GM12872 (cell line): ENCODE measurements around the gene CAPZB.

Source experiments
- TF ChIP-seq, protein P1 (sequence below): IDR thresholded peaks from 3 replicates; pipeline ENCODE4 v1.5.1; 2011; ENCODE audit warnings: low read depth, mild to moderate bottlenecking, low read length, moderate library complexity; ENCODE audit not compliant: insufficient read depth

Gene CAPZB

DNA sequence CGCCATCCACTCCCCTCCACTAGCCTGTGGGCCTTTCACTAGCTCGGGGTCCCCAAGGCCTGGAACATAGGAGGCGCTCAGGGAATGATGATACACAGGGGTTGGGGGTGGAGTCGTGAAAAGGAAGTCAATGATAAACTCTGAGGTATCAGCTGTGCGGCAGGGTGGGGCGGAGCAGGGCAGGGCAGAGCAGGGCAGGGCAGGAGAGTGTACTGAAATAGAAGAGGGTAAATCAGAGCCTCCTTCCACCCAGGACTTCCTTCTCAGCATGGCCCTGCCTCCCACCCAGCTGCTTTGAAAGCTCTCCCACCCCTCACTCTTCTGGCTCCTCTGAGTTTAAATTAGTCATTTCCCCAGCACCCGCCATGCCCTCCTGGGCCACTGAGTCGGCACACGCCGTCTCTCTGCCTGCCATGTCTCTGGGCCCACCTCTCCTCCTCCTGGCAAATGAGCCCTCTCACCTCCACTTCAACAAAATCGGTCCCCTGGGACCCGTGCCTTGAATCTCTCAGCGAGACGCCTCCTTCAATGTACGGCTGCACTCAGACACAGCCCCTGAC lies 16.9 kb downstream of the CAPZB start:
- TF ChIP-seq, protein P1, sequence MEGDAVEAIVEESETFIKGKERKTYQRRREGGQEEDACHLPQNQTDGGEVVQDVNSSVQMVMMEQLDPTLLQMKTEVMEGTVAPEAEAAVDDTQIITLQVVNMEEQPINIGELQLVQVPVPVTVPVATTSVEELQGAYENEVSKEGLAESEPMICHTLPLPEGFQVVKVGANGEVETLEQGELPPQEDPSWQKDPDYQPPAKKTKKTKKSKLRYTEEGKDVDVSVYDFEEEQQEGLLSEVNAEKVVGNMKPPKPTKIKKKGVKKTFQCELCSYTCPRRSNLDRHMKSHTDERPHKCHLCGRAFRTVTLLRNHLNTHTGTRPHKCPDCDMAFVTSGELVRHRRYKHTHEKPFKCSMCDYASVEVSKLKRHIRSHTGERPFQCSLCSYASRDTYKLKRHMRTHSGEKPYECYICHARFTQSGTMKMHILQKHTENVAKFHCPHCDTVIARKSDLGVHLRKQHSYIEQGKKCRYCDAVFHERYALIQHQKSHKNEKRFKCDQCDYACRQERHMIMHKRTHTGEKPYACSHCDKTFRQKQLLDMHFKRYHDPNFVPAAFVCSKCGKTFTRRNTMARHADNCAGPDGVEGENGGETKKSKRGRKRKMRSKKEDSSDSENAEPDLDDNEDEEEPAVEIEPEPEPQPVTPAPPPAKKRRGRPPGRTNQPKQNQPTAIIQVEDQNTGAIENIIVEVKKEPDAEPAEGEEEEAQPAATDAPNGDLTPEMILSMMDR, result no peak

DNA sequence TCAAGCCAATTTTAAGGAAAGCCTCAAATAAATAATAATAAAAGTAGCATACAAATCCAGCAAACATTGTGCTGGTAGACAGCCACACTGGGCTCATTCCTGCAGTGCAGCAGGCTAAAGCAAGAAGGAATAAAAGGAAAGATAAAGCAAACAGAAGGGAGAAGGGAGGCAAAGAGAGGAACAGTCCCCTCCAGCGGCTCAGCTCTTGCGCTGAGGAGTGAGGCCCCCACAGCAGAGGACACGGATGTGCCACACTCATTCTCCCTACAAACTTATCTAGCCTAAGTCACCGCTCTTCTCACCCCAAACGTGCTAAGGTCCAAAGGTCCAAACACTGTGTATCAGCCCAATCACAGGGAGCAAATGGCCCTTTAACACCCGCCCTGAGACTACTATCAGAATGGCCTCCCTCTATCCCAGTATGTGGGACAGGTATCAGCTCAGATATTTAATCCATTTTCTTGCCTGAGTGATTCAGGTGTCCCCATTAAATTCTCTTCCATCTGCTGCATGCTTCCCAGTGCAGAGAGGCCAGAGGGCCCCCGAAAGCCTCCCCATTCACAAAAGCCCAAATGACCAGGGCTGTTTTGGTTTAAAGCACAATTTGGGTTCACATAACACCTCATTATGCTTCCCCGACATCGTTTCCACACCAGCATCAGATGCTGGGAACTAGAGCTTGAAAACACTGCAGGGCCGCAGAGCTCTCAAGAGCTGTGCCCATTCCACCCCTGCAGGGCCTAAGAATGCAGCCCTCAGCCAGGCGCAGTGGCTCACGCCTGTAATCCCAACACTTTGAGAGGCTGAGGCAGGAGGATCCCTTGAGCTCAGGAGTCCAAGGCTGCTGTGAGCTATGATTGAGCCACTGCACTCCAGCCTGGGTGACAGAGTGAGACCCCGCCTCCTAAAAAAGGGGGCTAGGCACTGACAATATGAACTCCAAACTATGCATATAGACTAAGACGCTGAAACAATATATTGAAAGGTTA lies 17.8 kb downstream of the CAPZB start:
- TF ChIP-seq, protein P1, result no peak

DNA sequence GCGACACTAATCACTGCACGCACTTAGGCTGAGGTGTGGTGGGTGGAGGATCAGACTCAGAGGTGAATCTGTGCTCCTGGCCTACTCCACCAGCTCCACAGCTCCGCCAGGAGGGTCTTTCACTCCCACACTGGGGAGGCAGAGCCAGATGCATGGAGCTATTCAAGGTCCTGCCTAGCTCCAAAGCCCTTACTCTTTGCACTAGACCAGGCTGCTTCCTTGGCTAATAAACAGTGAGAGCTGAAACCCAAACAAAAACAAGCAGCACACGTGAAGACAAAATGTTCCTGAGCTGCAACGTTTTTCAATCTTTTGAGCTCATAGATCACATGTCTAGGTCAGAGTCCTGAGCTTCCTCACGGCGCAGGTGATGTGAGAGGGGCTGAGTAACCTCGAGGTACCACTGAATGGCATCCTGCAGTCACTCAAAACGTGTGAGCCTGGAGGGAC lies 19.2 kb downstream of the CAPZB start:
- TF ChIP-seq, protein P1, result no peak

DNA sequence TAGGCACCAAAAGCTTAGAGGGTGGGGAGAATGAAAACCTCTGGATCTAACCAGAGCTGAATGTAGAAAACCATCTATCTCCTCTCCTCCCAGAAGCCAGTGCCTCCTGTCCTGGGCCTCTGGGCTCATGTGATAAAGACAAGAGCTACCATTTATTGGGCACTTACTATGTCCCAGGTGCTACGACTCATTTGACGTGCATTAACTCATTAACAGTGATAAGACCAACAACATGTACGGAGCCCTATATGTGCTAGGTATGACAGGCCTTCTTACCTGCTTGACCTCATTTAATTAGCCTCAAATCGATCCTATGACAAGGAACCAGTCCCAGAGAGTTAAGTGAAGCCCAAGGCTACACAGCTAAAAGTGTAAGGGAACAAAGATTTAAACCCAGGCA lies 19.7 kb downstream of the CAPZB start:
- TF ChIP-seq, protein P1, result no peak

DNA sequence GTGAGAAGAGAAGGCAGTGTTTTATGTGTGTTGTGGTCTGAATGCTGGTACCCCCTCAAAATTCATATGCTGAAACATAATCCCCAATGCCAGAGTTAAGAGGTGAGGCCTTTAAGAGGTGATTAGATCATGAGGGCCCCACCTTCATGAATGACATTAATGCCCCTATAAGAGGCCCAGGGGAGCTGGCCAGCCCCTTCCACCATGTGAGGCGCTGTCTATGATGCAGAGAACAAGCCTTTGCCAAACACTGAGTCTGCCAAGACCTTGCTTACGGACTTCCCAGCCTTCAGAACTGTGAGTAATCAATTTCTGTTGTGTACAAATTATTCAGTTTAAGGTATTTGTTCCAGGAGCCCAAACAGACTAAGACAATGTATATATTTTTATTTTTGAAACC lies 20.2 kb downstream of the CAPZB start:
- TF ChIP-seq, protein P1, result no peak

DNA sequence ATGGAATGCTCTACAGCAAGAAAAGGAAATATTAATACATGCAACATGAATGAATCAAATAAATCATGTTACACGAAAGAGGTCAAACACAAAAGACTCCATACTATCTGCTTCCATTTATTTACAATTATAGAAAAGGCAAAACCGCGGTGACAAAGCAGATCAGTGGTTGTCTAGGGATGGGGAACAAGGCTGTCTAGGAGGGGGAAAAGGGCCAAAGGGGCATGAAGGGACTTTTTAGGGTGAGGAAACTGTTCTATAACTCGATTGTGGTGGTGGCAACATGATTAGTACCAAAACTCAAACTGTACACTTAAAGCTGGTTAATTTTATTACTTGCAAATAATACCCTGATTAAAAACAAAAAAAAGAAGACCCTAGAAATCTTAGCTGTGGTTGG lies 20.6 kb downstream of the CAPZB start:
- TF ChIP-seq, protein P1, result no peak

DNA sequence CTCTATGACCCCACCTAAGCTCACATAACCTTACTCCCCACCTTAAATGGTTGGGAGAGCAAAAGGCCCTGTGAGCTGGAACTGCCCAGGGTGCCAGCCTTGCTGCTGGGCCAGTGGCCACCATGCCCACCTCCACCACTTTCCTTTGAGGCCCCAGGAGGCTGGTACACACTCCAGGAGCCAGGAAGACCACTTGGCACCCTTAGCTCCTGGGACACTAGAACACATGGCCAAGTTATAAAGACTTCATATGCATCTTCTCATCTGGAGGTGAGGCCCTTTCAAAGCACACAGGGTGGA lies 21.9 kb downstream of the CAPZB start:
- TF ChIP-seq, protein P1, result no peak
